LHCN-M2 (cell line): Measurements from ENCODE around the gene SRXN1. TPM values are rescaled to one million over a fixed set of nuclear protein-coding genes. Genes with fewer than 3 reads are reported as not detected.
"Not testable (repeated sequence)": the region's sequence is repeated elsewhere in the genome, so short reads cannot be mapped to it uniquely, and the experiment has no call there.

Experiments
- DNase-seq: peaks from one replicate; pipeline ENCODE4 v3.0.0-alpha.2; 2012; ENCODE audit warnings: low read depth
- total RNA-seq: library from RNA; depleted of rRNA; stranded (reverse); fragments of >200 nt; gene quantifications from 2 replicates; pipeline ENCODE4 v1.2.3, GENCODE V29; 2014

The SRXN1 gene
- total RNA-seq, 1 experiment from 2014 or later, result 57.6 TPM

GRCh38 chr20:655726-656624, 3.0 kb upstream of the SRXN1 start:
- no peak for DNase-seq

DNA sequence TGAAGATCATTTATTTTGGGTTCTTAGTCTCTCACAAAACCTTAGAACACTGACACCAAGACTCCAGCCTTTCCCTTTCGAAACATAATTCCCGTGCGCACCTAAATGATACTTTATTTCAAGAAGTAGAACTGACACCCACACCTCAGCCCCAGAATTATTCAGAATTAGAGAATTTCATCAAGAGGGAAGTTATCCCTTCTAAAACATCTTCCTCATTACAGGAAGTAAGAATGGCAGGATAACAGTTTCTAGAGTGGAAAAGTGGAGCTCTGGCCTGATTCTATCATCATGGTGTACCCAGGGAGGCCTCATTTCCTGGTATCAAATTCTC, 1.4 kb upstream of the SRXN1 start:
- DNase-seq, result no peak

DNA sequence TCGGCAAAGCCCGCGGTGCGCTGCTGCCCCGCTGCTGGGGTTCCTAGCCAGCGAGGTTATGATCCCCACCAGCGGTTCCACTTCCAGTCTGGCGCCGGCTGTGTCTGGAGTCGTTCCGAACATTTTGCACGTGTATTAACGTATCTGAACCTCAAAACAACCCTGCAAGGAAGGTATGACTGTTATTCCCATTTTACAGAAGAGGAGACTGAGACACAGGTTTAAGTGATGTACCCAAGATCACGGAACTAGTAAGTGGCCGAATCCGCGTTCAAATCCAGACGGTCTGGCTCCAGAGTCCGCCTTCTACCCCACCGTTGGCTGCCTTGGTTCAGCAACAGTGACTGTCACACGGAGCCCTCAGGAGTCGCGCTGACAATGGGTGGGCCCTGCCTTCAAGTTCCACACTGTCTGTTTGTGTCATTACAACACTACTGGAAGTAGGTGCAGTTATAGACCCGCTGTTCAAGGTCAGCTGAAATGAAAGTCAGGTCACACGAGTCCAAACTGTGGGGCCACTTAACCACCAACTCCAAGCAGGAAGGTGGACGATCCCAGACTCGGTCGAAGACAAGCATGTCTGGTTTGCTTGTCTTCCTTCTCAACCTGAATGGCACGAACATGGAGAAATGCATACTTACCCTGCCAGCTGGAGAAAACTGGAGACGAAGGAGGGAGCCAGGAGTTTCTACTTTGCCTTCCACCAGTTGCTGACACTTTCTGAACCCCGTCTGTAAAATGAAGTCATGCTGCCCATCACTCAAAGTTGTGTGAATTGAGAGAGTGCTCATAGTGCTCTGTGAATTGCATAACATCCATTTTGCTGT, 803 bp upstream of the SRXN1 start:
- no peak for DNase-seq

DNA sequence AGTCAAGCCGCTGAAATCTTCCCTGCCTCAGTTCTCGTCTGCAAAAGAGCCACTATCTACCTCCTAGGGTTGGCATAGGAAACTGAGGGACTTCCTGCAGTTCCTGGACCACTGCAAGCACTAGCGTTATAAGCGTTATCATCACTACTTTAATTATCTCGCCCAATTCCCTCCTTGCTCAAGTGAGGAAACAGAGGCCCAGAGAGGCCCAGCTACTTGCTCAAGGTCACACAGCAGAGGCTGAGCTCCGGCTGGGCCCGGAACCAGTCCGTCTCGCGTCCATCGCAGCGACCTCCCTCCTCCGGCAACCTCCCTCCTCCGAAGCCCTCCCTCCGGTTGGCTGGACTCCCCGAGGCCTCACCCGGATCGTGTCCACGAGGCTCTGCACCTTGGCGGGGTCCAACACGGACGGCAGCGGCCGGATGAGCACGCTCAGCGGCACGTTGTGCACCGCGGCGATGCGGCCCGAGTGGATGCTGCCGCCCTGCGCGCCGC, 338 bp downstream of the SRXN1 start:
- DNase-seq, result peak; percentile 46

DNA sequence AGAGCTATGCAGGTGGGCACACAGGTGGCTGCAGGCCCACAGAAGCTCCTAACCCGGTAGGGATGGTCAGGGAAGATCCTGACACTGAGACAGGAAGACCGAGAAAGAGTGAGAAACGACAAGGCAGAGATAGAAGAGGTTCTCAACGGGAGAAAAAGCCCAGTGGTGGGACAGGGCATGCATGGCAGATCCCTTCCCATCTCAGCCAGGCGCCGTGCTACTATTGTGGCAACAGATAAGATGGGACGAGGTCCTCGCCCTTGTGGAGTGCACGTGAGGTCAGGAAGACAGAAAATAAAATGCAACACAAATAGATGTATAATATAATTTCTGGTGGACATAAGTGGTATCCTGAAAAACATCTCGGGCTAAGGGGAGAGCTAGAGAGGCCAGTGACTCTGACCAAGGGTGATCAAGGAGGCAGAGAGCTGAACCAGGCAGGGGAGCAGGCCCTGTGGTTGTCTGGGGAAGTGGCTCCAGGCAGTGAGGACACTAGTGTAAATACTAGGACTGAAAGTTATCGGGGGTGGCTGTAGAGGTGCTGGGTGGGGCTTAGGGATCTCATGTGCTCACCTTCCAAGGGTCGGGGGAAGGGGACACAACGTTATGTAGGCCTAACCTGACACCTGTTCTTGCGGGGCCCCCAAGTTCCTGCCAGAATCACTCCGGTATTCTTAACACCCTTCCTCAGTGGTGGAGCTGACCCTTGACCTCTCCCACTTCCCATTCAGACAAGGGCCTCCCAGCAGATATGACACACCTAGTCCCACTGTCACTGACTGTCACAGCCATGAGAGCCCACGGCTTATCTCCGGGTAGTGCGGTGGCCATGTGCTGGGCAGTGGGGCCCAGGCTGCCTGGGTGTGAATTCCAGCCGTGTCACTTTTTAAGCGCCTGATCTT, 1.0 kb downstream of the SRXN1 start:
- no peak for DNase-seq

DNA sequence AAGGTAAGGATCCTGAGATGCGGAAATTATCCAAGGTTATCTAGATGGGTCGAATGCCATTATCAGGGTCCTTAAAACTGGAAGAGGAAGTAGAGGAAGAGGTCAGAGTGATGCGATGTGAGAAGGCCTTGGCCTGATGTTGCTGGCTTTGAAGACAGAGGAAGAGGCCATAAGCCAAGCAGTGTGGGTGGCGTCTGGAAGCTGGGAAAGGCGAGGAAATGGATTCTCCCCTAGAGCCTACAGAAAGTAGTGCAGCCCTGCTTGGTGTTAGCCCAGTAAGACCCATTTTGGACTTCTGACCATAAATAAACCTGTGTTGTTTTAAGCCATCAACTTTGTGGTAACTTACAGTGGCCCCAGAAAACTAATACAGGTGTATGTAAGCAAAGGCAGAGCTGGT, 2.0 kb downstream of the SRXN1 start:
- no peak for DNase-seq

- DNase-seq, result no peak
These were observed 2.7 kb downstream of the SRXN1 start for GRCh38 chr20:650281-650680.

DNA sequence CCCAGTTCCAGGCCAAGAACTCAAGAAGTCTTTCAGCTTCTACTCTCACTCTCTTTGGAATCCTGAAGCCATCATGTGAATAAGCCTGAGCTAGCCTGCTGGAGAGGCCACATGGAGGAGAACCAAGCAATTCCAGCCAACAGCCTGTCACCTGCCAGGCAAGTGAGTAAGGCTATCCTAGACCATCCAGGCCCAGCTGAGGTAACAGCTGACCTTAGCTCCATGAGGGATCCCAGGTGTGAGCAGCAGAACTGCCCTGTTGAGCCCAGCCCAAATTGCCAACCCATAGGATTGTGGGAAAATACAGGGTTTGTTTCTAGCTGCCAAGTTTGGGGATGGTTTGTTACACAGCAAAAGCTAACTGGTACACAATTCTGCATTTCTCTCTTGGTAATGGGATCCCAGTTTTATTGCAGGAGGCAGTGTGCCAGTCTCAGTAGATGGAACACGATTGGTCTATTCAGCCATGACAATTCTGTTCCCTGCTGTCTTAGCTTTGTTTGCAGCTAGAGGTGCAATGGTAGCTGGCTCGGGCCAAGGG, 5.5 kb downstream of the SRXN1 start:
- DNase-seq, result no peak

DNA sequence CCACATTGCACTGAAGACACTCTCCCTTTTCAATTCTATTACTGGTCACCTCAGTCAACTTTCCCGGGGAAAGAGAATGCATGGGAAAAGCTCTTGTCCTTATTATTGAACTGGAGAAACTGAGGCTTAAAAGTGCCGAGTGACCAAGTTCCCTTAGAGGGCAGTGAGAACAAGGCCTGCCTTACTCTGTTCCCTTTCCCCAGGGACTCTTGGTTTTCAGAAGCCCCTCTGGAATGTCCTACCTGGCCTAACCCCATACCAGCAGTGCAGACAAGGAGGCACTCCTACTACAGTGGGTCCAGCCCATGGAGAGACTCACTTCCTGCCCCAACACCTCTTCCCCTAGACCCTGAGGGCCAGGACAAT, 6.1 kb downstream of the SRXN1 start:
- DNase-seq, result no peak

- DNase-seq, result no peak
These were observed 6.7 kb downstream of the SRXN1 start for GRCh38 chr20:646107-646867.

DNA sequence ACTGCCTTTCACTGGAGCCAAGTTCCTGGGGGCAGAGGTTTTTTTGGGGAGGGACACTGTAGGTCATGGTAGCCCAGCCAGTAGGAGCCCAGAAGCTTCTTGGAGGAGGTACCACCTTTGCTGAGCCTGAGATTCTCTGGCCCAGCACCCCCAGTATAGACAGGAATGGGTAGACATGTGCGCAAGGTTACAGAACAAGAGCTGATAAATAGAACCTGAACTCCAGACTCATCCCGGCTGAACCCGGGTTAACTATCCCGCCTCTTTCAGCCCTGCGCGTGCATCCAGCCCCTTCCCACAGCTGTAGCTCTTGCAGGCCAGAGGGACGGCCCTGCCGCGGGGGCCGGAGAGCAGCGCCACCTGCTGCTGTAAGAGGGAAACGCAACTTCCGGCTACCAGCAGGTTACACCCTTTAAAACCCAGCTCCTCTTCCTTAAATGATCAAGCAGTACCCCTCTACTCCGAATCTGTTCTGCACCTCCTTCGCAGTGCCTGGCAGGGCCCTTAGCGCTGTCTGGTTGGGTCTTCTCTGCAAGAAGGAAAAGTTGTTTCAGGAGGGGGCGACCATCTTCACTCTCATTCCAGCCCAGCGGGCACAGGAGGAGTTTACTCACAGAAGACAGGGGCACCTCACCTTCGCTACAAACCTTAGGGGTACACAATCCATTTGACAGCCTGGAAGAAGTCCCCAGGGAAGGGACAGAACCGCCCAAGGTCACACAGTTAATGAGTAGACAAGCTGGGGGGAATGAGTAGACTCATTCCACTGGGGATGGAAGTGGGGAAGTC, 7.5 kb downstream of the SRXN1 start:
- DNase-seq, result peak; percentile 34

DNA sequence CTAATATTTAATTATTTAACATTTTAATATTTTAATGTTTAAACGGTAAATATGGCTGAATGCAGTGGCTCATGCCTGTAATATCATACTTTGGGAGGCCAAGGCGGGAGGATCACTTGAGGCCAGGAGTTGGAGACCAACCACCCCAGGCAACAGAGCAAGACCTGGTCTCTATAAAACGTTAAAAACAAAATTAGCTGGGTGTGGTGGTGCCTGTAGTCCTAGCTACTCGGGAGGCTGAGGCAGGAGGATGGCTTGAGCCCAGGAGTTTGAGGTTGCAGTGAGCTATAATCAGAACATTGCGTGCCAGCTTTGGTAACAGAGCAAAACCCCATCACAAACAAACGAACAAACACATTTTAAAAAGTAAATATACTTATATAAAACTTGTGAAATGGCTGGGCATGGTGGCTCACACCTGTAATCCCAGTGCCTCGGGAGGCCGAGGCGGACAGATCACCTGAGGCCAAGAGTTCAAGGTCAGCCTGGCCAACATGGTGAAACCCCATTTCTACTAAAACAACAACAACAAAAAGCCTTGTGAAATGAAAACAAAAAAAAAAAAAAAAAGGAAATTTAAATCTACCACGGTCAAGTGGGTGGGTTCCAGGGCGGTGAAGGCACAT, 8.2 kb downstream of the SRXN1 start:
- DNase-seq, result no peak

GRCh38 chr20:642398-643174, 10.4 kb downstream of the SRXN1 start:
- no peak for DNase-seq

GRCh38 chr20:642013-642397, 11.0 kb downstream of the SRXN1 start:
- not testable (repeated sequence) for DNase-seq

GRCh38 chr20:641516-641875, 11.5 kb downstream of the SRXN1 start:
- peak; percentile 12 for DNase-seq

DNA sequence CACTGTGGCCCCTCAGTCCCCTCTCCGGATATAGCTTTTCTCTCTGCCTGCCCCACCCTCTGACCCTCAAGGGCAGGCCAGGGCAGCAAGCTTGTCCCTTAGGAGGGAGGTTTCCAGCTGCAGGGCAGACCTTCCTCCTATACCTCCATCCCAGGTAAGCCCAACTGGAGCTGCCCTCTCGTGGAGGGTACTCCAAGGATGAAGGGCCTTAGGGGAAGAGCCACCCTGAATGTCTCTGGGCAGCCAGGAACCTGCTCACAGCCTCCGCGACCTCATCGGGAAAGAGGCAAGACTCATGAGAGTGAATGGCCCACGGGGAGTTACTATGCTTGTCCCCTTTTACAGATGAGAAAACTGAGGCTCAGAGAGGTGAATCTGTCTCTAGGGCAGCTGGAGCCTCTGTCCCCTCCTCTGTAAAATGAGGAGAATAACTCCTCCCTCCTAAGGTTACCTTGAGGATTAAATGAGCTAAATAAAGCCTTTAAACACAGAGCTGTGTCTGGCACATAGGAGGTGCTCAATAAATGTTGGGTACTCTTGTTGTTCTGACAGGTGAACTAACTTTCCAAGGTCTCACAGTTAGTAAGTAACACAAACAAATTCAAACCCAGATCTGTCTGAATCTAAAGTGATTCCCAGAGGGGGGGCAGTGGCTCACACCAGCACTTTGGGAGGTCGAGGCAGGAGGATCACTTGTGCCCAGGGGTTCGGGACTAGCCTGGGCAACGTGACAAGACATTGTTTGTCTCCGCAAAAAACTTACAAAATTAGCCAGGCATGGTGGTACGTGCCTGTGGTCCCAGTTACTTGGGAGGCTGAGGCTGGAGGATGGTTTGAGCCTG, 12.1 kb downstream of the SRXN1 start:
- no peak for DNase-seq

DNA sequence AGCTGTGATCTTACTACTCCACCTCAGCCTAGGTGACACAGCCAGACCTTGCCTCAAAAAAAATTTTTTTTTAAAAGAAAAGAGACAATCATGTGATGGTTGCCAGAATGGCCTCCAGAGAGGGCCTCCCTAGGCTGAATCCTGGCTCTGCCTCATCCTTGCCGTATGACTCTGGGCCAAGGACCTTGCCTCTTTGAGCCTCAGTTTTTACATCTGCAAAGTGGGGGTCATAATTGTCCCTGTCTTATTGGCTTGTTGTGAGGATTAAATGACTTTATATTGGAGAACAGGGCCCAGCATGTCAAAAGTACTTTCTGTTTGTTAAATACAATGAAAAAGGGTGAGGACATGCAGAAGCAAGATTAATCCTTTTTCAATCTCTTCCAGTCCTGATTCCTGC, 14.4 kb downstream of the SRXN1 start:
- no peak for DNase-seq

GRCh38 chr20:637559-637958, 15.4 kb downstream of the SRXN1 start:
- DNase-seq, result no peak
